Vagina (tissue), 2 donors: ENCODE data around the gene SYCE3.

Experiments used
- CTCF ChIP-seq, 3 experiments: fragments of 450-650 bp in 2 of 3; fragments of 200-600 bp in 1 of 3; sonication (generic) in 1 of 3; IDR thresholded peaks; one replicate each; pipeline ENCODE4 v1.5.1; 2017 to 2019; ENCODE audit warnings: antibody characterized with exemption in 3 of 3, mild to moderate bottlenecking in 2 of 3, moderate library complexity in 2 of 3
- POLR2A ChIP-seq, 2 donors: fragments of 450-650 bp; IDR thresholded peaks; one replicate each; pipeline ENCODE4 v1.6.1; 2017; ENCODE audit warnings: antibody characterized with exemption in 2 of 2, mild to moderate bottlenecking in 2 of 2, moderate library complexity in 2 of 2

GRCh38 chr22:50548040-50548920 is 14.4 kb downstream of the SYCE3 start:
- TF ChIP-seq CTCF (IDR thresholded peaks at IDR 0.05), result no peak
- no peak for TF ChIP-seq POLR2A (IDR thresholded peaks at IDR 0.05)
